AG04449 (cell line): ENCODE measurements around the gene TSPYL6.
"Not testable (repeated sequence)": the region's sequence is repeated elsewhere in the genome, so short reads cannot be mapped to it uniquely, and the experiment has no call there.

Experiments used
- CTCF ChIA-PET: fragments of 350-600 bp; formaldehyde crosslinking; extraction: SDS; loops from one replicate; lab custom pipeline; 2021; ENCODE audit warnings: antibody characterized with exemption; lab: Yijun Ruan, JAX
- POLR2A ChIA-PET: fragments of 400-600, 350-600 bp; formaldehyde crosslinking; extraction: SDS; loops from one replicate; lab custom pipeline; 2020; ENCODE audit warnings: antibody characterized with exemption, inconsistent platforms; lab: Yijun Ruan, JAX
- DNase-seq: peaks from one replicate; pipeline ENCODE4 v3.0.0-alpha.2; 2010; ENCODE audit warnings: low read depth, low spot score
- H3K4me3 ChIP-seq: 2 replicates; pipeline ENCODE4 v1.5.1; 2011; ENCODE audit warnings: low read depth, mild to moderate bottlenecking, control low read depth, low read length
- CTCF ChIP-seq: IDR thresholded peaks from one replicate; pipeline ENCODE4 v1.5.1; 2011; ENCODE audit warnings: mild to moderate bottlenecking, moderate library complexity, low read length, control low read depth, inconsistent platforms; ENCODE audit not compliant: insufficient read depth; ENCODE audit errors: missing control alignments

Gene TSPYL6

GRCh38 chr2:54256091-54256694 is at the start of gene TSPYL6:
TSS of gene TSPYL6 (minus strand) at chr2:54256229. CDS start at chr2:54256151, 78 bp downstream.
- H3K4me3 ChIP-seq, result no peak within 1 kb of the TSS
- ChIA-PET CTCF (no interaction called here), POLR2A (no interaction called here)
- DNase-seq, result no peak
- no peak for TF ChIP-seq CTCF

GRCh38 chr2:54303631-54304030 is 47.6 kb upstream of the TSPYL6 start:
- no peak for TF ChIP-seq CTCF
- CTCF ChIA-PET, result interaction anchor here (1.4 to 1.6 kb wide), 2 partner anchors 10 to 20 kb away, joined by 3 to 5 read pairs; no protein-coding TSS in a partner anchor
- DNase-seq, result no peak
- no peak overlapping the region for H3K4me3 ChIP-seq
- POLR2A ChIA-PET, result no interaction called here

- no peak for DNase-seq
- no peak for TF ChIP-seq CTCF
- CTCF ChIA-PET, result no interaction called here
- POLR2A ChIA-PET, result no interaction called here
- H3K4me3 ChIP-seq, result no peak overlapping the region
These were observed 42.5 kb upstream of the TSPYL6 start for GRCh38 chr2:54298514-54298913.

GRCh38 chr2:54295911-54296310 is 39.9 kb upstream of the TSPYL6 start:
- TF ChIP-seq CTCF, result no peak
- POLR2A ChIA-PET, result no interaction called here
- H3K4me3 ChIP-seq, result no peak overlapping the region
- CTCF ChIA-PET, result no interaction called here
- no peak for DNase-seq

GRCh38 chr2:54294665-54295064 is 38.6 kb upstream of the TSPYL6 start:
- CTCF ChIA-PET, DNase-seq, H3K4me3 ChIP-seq, POLR2A ChIA-PET: not testable (repeated sequence)

- TF ChIP-seq CTCF, result no peak
- DNase-seq, result no peak
- CTCF ChIA-PET, result interaction anchor here (1.1 kb wide), 1 partner anchor 234 kb away, joined by 3 read pairs; no protein-coding TSS in a partner anchor
- POLR2A ChIA-PET, result no interaction called here
- no peak overlapping the region for H3K4me3 ChIP-seq
These were observed 34.5 kb upstream of the TSPYL6 start for GRCh38 chr2:54290356-54291025.
